Epithelial cell of esophagus (primary cell): Measurements from ENCODE around the gene FHIT.
"Not testable (repeated sequence)": the region's sequence is repeated elsewhere in the genome, so short reads cannot be mapped to it uniquely, and the experiment has no call there.

ENCODE experiments used
- DNase-seq: peaks from one replicate; pipeline ENCODE4 v3.0.0; 2010; ENCODE audit warnings: low read depth
- H3K4me3 ChIP-seq: 2 replicates; pipeline ENCODE4 v1.5.1; 2011; ENCODE audit warnings: mild to moderate bottlenecking, low read length, control low read depth
- CTCF ChIP-seq: IDR thresholded peaks from 2 replicates; pipeline ENCODE4 v1.5.1; 2011; ENCODE audit warnings: low read depth, mild to moderate bottlenecking, low read length, control low read depth, inconsistent platforms; ENCODE audit not compliant: insufficient read depth; ENCODE audit errors: missing control alignments

FHIT gene

DNA sequence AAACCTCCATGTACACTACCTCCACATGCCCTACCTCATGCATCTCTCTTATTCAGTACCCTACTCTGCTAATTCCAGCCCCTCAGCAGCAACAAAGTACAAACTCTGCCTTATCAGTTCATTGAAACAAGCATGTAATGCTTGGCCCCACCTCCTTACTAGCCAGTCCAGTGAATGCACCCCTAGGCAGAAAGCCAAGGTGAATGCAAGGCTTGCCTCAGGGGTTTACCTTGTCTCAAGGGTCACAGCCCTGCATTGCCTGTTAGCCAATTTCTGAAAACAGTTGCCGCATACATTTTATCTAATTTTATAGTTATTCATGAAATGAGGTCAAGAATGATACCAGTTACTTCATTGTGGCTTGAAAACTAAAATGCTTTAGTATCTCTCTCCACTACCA lies 576.4 kb downstream of the FHIT start:
- H3K4me3 ChIP-seq, result no peak overlapping the region
- no peak for DNase-seq
- TF ChIP-seq CTCF, result no peak

DNA sequence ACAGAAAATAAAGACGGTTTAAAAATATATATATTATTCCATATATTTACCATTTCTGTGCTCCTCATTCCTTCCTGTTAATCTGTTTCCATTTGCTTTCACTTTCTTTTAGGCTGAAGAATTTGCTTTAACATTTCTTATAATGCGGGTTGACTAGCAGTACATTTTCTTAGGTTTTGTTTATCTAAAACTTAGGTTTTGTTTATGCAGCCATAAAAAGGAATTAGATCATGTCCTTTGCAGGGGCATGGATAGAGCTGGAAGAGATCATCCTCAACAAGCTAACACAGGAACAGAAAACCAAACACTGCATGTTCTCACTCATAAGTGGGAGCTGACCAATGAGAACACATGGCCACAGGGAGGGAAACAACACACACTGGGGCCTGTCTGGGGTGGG lies 578.1 kb downstream of the FHIT start:
- no peak for TF ChIP-seq CTCF
- H3K4me3 ChIP-seq, result no peak overlapping the region
- DNase-seq, result no peak

DNA sequence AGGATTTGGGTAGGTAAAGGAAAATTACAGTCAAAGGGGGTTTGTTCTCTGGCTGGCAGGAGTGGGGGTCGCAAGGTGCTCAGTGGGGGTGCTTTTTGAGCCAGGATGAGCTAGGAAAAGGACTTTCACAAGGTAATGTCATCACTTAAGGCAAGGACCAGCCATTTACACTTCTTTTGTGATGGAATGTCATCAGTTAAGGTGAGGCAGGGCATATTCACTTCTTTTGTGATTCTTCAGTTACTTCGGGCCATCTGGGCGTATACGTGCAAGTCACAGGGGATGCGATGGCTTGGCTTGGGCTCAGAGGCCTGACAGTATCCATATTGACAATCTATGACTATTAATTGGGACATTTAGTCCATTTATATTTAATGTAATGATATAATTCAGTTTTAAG lies 578.9 kb downstream of the FHIT start:
- H3K4me3 ChIP-seq, DNase-seq: not testable (repeated sequence)

DNA sequence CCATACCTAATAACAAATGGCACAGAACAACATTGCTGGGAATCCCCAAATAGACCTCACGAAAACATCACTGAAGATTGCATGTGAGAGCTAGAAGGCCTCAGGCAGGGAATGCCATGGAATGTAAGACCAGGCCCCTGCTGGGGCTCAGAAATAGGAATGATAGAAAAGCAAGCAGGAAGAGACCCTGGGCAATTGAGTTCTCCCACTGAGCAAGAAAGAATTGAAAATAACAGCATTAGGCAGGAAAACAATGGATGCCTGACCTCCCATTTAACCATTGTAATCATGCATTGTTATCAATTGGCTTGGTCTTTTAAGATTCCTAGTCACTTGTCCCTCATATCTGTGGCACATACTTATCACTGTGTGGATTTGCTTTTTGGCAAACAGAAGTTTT lies 581.6 kb downstream of the FHIT start:
- no peak overlapping the region for H3K4me3 ChIP-seq
- DNase-seq, result no peak
- TF ChIP-seq CTCF, result no peak

GRCh38 chr3:60660026-60660425 lies 591.2 kb downstream of the FHIT start:
- TF ChIP-seq CTCF, result no peak
- H3K4me3 ChIP-seq, result no peak overlapping the region
- DNase-seq, result no peak

- H3K4me3 ChIP-seq, result no peak overlapping the region
- no peak for TF ChIP-seq CTCF
- no peak for DNase-seq
Measured at GRCh38 chr3:60659098-60659497, 592.2 kb downstream of the FHIT start.

DNA sequence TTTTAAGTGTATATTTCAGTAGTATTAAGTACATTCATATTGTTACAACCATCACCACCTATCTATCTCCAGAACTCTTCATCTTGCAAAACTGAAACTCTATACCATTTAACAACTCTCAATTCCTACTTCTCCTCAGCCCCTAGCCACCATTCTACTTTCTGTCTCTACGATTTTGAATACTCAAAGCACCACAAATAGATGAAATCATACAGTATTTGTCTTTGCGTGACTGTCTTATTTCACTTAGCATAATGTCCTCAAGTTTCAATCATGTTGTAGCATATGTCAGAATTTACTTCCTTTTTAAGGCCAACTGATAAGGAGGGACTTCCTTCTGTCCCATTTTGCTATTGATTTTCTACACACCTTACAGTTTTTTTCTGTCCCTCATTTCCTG lies 593.3 kb downstream of the FHIT start:
- no peak for TF ChIP-seq CTCF
- no peak for DNase-seq
- no peak overlapping the region for H3K4me3 ChIP-seq

GRCh38 chr3:60652829-60653228 lies 598.4 kb downstream of the FHIT start:
- TF ChIP-seq CTCF, result no peak
- peak; percentile 11 for DNase-seq
- H3K4me3 ChIP-seq, result no peak overlapping the region
